GM19372 (cell line): ENCODE results near the gene BEX3.

Experiments
- ATAC-seq: cut with Tn5 transposase; IDR thresholded peaks from one replicate; pipeline ENCODE4 v1.9.1; 2021; ENCODE audit warnings: mild to moderate bottlenecking, low read depth, moderate library complexity; ENCODE audit not compliant: unreplicated experiment

The BEX3 gene

GRCh38 chrX:103417933-103418332 lies 41.6 kb downstream of the BEX3 start:
- no peak for ATAC-seq

- ATAC-seq = no peak
Measured at GRCh38 chrX:103418811-103419340, 42.5 kb downstream of the BEX3 start.

GRCh38 chrX:103423955-103424638 lies 47.8 kb downstream of the BEX3 start:
- ATAC-seq = no peak
